HepG2 (cell line): ENCODE measurements around the gene KLF6.

Experiments
- CTCF ChIP-seq: sonication (generic); formaldehyde crosslinking; IDR thresholded peaks from 2 replicates; pipeline ENCODE4 v1.5.0; 2020; ENCODE audit warnings: mild to moderate bottlenecking, missing genetic modification reagents, moderate library complexity
- JUND ChIP-seq: sonication (generic); formaldehyde crosslinking; IDR thresholded peaks from 2 replicates; pipeline ENCODE4 v1.8.0; 2022; ENCODE audit warnings: mild to moderate bottlenecking, missing genetic modification reagents
- MYC ChIP-seq: sonication (generic); formaldehyde crosslinking; IDR thresholded peaks from 2 replicates; pipeline ENCODE4 v1.9.0; 2021; ENCODE audit warnings: missing genetic modification reagents, borderline replicate concordance
- NFIB ChIP-seq: sonication (generic); formaldehyde crosslinking; IDR thresholded peaks from 2 replicates; pipeline ENCODE4 v1.9.0; 2021; ENCODE audit warnings: missing genetic modification reagents, mild to moderate bottlenecking, borderline replicate concordance
- U2AF1 ChIP-seq: fragments of 200-400 bp; formaldehyde crosslinking; optimal IDR thresholded peaks from 2 replicates; pipeline ENCODE3; 2017; ENCODE audit warnings: mild to moderate bottlenecking, low read depth, low read length
- TF ChIP-seq, protein P1 (sequence below): sonication (generic); formaldehyde crosslinking; IDR thresholded peaks from 2 replicates; pipeline ENCODE4 v1.8.0; 2022; ENCODE audit warnings: mild to moderate bottlenecking, missing genetic modification reagents; ENCODE audit not compliant: insufficient replicate concordance
- TF ChIP-seq, protein P2 (sequence below): sonication (generic); formaldehyde crosslinking; IDR thresholded peaks from 2 replicates; pipeline ENCODE4 v1.5.0; 2020; ENCODE audit warnings: missing genetic modification reagents
- TF ChIP-seq, protein P3 (sequence below): conservative IDR thresholded peaks from 2 replicates; pipeline ENCODE4 v1.6.1; 2018; ENCODE audit warnings: missing genetic modification reagents

DNA sequence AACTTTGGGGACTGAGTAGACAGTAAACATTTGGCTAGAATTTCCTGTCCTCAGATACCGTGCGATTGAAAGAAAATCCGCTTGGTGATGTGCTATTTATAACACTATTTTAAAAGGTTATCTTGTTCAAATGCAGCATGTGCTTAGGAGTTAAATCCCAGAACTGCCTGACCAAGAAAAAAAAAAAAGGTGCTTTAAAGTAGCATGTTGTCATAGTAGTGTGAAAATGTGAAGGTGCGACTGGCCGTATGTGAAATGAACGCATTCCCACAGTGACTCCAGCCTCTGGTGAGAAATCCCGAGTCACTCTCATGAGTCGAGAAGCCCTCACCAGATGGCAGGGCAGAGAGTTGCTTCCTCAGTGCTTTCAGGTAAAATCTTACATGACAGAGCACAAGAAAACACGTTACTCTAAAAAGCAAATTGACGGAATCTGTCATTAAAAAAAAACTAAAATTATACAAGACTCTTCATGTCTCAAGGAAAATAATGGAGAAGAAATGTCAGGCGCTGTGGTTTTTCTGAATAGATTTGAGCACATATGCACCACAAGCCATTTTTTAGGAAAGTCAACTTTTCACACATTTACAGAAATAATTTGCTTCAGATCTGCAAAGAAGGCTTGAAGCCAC lies 18.4 kb upstream of the KLF6 start:
- TF ChIP-seq CTCF (no peak), JUND (CRISPR knock-in tag) (no peak), U2AF1 (no peak), MYC (CRISPR knock-in tag) (no peak), NFIB (no peak)
- TF ChIP-seq, protein P1, sequence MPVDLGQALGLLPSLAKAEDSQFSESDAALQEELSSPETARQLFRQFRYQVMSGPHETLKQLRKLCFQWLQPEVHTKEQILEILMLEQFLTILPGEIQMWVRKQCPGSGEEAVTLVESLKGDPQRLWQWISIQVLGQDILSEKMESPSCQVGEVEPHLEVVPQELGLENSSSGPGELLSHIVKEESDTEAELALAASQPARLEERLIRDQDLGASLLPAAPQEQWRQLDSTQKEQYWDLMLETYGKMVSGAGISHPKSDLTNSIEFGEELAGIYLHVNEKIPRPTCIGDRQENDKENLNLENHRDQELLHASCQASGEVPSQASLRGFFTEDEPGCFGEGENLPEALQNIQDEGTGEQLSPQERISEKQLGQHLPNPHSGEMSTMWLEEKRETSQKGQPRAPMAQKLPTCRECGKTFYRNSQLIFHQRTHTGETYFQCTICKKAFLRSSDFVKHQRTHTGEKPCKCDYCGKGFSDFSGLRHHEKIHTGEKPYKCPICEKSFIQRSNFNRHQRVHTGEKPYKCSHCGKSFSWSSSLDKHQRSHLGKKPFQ (CRISPR knock-in tag): no peak
- TF ChIP-seq, protein P2, sequence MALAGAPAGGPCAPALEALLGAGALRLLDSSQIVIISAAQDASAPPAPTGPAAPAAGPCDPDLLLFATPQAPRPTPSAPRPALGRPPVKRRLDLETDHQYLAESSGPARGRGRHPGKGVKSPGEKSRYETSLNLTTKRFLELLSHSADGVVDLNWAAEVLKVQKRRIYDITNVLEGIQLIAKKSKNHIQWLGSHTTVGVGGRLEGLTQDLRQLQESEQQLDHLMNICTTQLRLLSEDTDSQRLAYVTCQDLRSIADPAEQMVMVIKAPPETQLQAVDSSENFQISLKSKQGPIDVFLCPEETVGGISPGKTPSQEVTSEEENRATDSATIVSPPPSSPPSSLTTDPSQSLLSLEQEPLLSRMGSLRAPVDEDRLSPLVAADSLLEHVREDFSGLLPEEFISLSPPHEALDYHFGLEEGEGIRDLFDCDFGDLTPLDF (CRISPR knock-in tag): no peak
- TF ChIP-seq, protein P3, sequence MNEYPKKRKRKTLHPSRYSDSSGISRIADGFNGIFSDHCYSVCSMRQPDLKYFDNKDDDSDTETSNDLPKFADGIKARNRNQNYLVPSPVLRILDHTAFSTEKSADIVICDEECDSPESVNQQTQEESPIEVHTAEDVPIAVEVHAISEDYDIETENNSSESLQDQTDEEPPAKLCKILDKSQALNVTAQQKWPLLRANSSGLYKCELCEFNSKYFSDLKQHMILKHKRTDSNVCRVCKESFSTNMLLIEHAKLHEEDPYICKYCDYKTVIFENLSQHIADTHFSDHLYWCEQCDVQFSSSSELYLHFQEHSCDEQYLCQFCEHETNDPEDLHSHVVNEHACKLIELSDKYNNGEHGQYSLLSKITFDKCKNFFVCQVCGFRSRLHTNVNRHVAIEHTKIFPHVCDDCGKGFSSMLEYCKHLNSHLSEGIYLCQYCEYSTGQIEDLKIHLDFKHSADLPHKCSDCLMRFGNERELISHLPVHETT (CRISPR knock-in tag): no peak
